Transverse colon (tissue), 4 donors: Measurements from ENCODE around the gene UAP1L1. TPM values are rescaled to one million over a fixed set of nuclear protein-coding genes. Genes with fewer than 3 reads are reported as not detected.

ENCODE experiments used
- DNase-seq: peaks from one replicate; pipeline ENCODE4 v3.0.0-alpha.2; 2019
- H3K27ac ChIP-seq, 4 donors: fragments of 200-600 bp; sonication (generic); 2 replicates each; pipeline ENCODE4 v1.5.1; 2016 to 2018; ENCODE audit warnings: inconsistent platforms in 4 of 4
- H3K27me3 ChIP-seq: fragments of 200-600 bp; sonication (generic); 2 replicates; pipeline ENCODE4 v1.5.1; 2017; ENCODE audit warnings: inconsistent platforms
- H3K36me3 ChIP-seq, 4 donors: fragments of 200-600 bp; sonication (generic); 2 replicates each; pipeline ENCODE4 v1.5.1; 2017 to 2019; ENCODE audit warnings: inconsistent platforms in 4 of 4
- H3K4me1 ChIP-seq, 4 donors: fragments of 200-600 bp; sonication (generic); 2 replicates each; pipeline ENCODE4 v1.5.1; 2017 to 2020; ENCODE audit warnings: inconsistent platforms in 4 of 4
- H3K4me3 ChIP-seq, 4 donors: fragments of 200-600 bp; sonication (generic); 1 replicate in 1 of 4; 2 replicates in 3 of 4; pipeline versions ENCODE4 v1.5.1 to v1.6.1; 2017 to 2019; ENCODE audit warnings: inconsistent platforms in 4 of 4
- H3K9me3 ChIP-seq, 2 donors: fragments of 200-600 bp; sonication (generic); 2 replicates each; pipeline ENCODE4 v1.5.1; 2017 to 2019; ENCODE audit warnings: inconsistent platforms in 2 of 2
- CTCF ChIP-seq, 5 experiments: fragments of 200-600 bp in 3 of 5; fragments of 450-650 bp in 2 of 5; sonication (generic) in 3 of 5; IDR thresholded peaks; 1 replicate in 2 of 5; 2 replicates in 3 of 5; pipeline ENCODE4 v1.5.1; 2016 to 2017; ENCODE audit warnings: antibody characterized with exemption in 5 of 5, inconsistent platforms in 3 of 5, mild to moderate bottlenecking in 2 of 5, moderate library complexity in 1 of 5
- EP300 ChIP-seq: sonication (generic); formaldehyde crosslinking; IDR thresholded peaks from one replicate; pipeline ENCODE4 v1.6.1; 2017; ENCODE audit warnings: antibody characterized with exemption, low read depth
- POLR2A ChIP-seq: fragments of 450-650 bp; IDR thresholded peaks from one replicate; pipeline ENCODE4 v1.6.1; 2016; ENCODE audit warnings: antibody characterized with exemption, mild to moderate bottlenecking, moderate library complexity
- POLR2AphosphoS5 ChIP-seq, 3 donors: sonication (generic); formaldehyde crosslinking; IDR thresholded peaks; one replicate each; pipeline ENCODE4 v1.6.1; 2016; ENCODE audit warnings: antibody characterized with exemption in 3 of 3
- WGBS, 2 donors: methylation state at CpG; one replicate each; pipeline ENCODE4 v1.1.5; 2018; ENCODE audit warnings: low coverage in 1 of 2; 5-methylcytosine and 5-hydroxymethylcytosine counted together
- in situ Hi-C, 4 donors: fragments of 200-750 bp; cut with MboI; loops; one replicate each; pipeline versions ENCODE4 v1.15.0 to v1.15.1; 2017; ENCODE audit warnings: low sequenced_read_pairs in 3 of 4, low pct_ligation_motif_present in 1 of 4, low pct_unique_long_range_greater_than_20kb in 1 of 4
- intact Hi-C: fragments of 100-400 bp; cut with DNase I; formaldehyde crosslinking; loops from one replicate; pipeline ENCODE4 v1.15.1; 2023; ENCODE audit warnings: low total_unique reads
- total RNA-seq, 4 donors: library from RNA; depleted of rRNA; stranded (reverse); fragments of >200 nt; gene quantifications; one replicate each; pipeline ENCODE4 v1.1.0, GENCODE V29; 2016

The UAP1L1 gene
- total RNA-seq, 4 donors from 2014 or later, result 6.4 to 28.8 (median 11.7) TPM

- in situ Hi-C loops (loop anchor here in 3 of 4 donors (10.0 to 25.0 kb wide), 2 partner anchors 257 to 260 kb away; partner anchors contain the start of genes CCDC183 (in 2 of the 3) and TMEM141 (in 2 of the 3)), intact Hi-C loops (no loop called here)
- peak overlapping the region in 3 of 4 donors; percentile 46 to 60 (median 55) for H3K4me3 ChIP-seq
- 24% methylated on average over 12 of the region's 18 CpGs; no CpG with 5 or more reads in 1 of the 2 donors for WGBS, 2 donors
- peak; percentile 67 for DNase-seq
- H3K27ac ChIP-seq, result peak overlapping the region; percentile 56 to 75 (median 64)
- H3K36me3 ChIP-seq, result no peaks in the 10 kb centered on the region
- peaks cover 60% of the 10 kb centered on the region for H3K27me3 ChIP-seq
- H3K4me1 ChIP-seq, result peaks cover 22 to 38% (median 33%) of the 10 kb centered on the region in 4 donors
- peak; percentile 40 to 60 (median 56) for TF ChIP-seq POLR2AphosphoS5 (IDR thresholded peaks at IDR 0.05)
- TF ChIP-seq CTCF (IDR thresholded peaks at IDR 0.05), result no peak
- peak; percentile 33 for TF ChIP-seq POLR2A
- TF ChIP-seq EP300, result no peak
- H3K9me3 ChIP-seq, result no peaks in the 10 kb centered on the region
Observed at GRCh38 chr9:137044502-137045177, 32.7 kb upstream of the UAP1L1 start.

GRCh38 chr9:137045294-137046087 is 31.8 kb upstream of the UAP1L1 start:
- peaks cover 62% of the 10 kb centered on the region for H3K27me3 ChIP-seq
- DNase-seq, result no peak
- H3K4me3 ChIP-seq, result peak overlapping the region; percentile 16 to 60 (median 50)
- peaks cover 22 to 38% (median 33%) of the 10 kb centered on the region in 4 donors for H3K4me1 ChIP-seq
- H3K27ac ChIP-seq, result peak overlapping the region; percentile 56 to 75 (median 64)
- TF ChIP-seq POLR2A, result no peak
- TF ChIP-seq POLR2AphosphoS5 (IDR thresholded peaks at IDR 0.05), result peak in 1 of 3 donors; percentile 11
- TF ChIP-seq EP300, result no peak
- TF ChIP-seq CTCF (IDR thresholded peaks at IDR 0.05), result no peak
- no peaks in the 10 kb centered on the region for H3K9me3 ChIP-seq
- whole genome bisulfite sequencing, 2 donors, result 2% methylated on average over 33 of the region's 96 CpGs; no CpG with 5 or more reads in 1 of the 2 donors
- in situ Hi-C loops, result loop anchor here in 3 of 4 donors (10.0 to 25.0 kb wide), 2 partner anchors 258 to 261 kb away; partner anchors contain the start of genes CCDC183 (in 2 of the 3) and TMEM141 (in 2 of the 3)
- no peaks in the 10 kb centered on the region for H3K36me3 ChIP-seq
- intact Hi-C loops, result loop anchor here (2.0 kb wide), 1 partner anchor 23 kb away; no protein-coding TSS in a partner anchor

GRCh38 chr9:137046088-137046787 is 31.1 kb upstream of the UAP1L1 start, which contains the start of gene NPDC1:
NPDC1 (minus strand) TSS chr9:137046177; CDS start chr9:137045989, 188 bp downstream.
- in situ Hi-C loops (loop anchor here in 3 of 4 donors (10.0 to 25.0 kb wide), 2 partner anchors 259 to 261 kb away; partner anchors contain the start of genes CCDC183 (in 2 of the 3) and TMEM141 (in 2 of the 3)), intact Hi-C loops (loop anchor here (2.0 kb wide), 1 partner anchor 23 kb away; no protein-coding TSS in a partner anchor)
- H3K4me1 ChIP-seq, result peaks cover 22 to 38% (median 33%) of the 10 kb centered on the region in 4 donors
- WGBS, 2 donors, result 3% methylated on average over 42 of the region's 57 CpGs; no CpG with 5 or more reads in 1 of the 2 donors
- H3K9me3 ChIP-seq, result no peaks in the 10 kb centered on the region
- TF ChIP-seq POLR2A, result no peak
- peak in 1 of 3 donors; percentile 25 for TF ChIP-seq POLR2AphosphoS5 (IDR thresholded peaks at IDR 0.05)
- peak; percentile 85 to 94 (median 92) for TF ChIP-seq CTCF (IDR thresholded peaks at IDR 0.05)
- H3K36me3 ChIP-seq, result no peaks in the 10 kb centered on the region
- peak; percentile 86 for DNase-seq
- H3K27ac ChIP-seq, result peak within 1 kb of the TSS; percentile 56 to 75 (median 64)
- H3K27me3 ChIP-seq, result peaks cover 64% of the 10 kb centered on the region
- peak within 1 kb of the TSS; percentile 16 to 60 (median 50) for H3K4me3 ChIP-seq
